ENCODE measurements around the gene TSEN54.
A peak's percentile ranks its signal among the peaks of the same experiment; 100 is the strongest.

Gene TSEN54

DNA sequence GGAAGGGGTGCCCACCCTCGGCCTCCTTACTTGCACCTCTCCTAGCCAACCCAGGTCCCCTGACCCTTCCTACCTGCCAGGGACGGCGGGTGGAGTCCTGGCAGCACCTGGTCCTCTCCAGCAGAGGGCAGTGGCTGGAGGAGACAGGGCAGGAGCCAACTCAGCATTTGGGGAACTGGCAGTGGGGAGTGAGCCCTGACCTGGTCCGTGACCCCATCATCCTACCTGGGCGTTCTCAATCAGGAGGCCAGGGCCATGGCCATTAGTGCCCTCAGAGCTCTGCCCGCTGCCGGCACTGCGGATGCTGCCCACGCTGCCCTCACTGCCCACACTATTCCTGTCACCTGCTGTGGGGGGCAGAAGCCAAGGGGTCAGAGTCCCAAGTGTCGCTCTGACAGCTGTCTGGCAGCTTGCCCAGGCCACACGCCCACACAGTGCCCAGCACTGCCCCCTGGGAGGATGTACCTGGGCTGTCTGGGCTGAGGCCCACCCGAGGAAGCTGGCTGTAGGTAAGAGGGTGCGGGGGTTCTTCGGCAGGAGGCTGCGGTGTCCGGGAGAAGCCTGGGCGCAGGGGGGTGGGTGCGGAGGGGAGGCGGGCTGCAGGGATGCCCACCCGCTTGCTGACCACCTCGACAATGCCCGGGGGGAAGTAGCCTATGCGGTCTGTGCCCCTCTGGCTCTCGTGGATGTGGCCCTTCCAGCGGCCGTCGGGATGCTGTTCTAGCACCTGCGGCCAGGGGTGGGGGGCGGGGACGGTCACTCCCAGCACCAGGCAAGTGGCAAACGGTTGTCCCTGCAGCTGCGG lies 11.8 kb upstream of the TSEN54 start:
- DNase-seq (ENCODE audit: low read depth in 2 of 2), result peak in 1 of 2 donors; percentile 26

DNA sequence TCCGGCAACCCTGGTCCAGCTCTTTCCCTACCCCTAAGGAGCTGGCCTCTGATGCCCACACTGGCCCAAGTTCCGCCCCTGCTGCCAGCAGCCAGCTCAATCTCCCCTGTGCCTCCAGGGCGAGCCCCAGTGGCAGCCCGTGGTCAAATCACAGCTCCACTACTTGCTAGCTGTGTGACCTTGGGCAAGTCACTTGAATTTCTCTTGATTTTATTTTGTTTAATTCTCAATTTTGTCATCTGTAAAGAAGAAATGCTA lies 11.2 kb upstream of the TSEN54 start:
- no peak for DNase-seq (ENCODE audit: low read depth in 2 of 2)

DNA sequence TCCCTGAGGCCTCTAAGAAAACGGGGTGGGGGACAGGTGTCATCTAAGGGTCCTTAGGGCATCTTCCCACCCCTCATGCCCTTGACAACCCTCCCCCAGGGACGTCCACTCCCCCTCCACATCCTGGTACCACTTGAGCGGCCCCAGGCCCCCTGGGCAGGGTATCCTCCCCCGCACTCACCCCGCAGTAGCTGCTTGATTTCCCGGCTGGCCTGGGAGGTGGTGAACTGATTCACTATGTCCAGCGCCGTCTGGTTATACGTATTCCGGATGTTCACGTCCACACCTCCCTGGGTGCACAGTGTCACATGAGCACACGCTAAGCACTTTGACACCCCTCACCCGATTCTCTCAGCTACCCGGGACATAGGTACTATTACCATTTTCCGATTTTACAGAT lies 10.7 kb upstream of the TSEN54 start:
- DNase-seq (ENCODE audit: low read depth in 2 of 2), result no peak

DNA sequence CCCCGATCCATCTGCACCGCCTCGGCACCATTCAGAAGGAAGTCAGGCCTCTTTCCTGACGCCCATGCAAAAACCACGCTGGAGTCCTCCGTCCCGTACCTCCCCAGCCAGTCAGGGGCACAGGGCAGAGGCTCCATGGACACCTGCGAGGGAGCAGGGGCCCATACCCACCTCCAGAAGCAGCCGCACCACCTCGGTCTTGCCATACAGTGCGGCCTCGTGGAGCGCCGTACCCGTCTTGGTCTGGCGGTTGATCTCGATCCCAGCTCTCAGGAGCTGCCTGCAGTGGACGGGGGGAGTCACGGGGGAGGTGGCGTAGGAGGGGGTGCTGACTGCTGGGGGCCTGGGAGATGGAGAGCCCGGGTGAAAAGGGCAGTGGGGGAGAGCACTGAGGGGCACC lies 10.2 kb upstream of the TSEN54 start:
- DNase-seq (ENCODE audit: low read depth in 2 of 2), result no peak

DNA sequence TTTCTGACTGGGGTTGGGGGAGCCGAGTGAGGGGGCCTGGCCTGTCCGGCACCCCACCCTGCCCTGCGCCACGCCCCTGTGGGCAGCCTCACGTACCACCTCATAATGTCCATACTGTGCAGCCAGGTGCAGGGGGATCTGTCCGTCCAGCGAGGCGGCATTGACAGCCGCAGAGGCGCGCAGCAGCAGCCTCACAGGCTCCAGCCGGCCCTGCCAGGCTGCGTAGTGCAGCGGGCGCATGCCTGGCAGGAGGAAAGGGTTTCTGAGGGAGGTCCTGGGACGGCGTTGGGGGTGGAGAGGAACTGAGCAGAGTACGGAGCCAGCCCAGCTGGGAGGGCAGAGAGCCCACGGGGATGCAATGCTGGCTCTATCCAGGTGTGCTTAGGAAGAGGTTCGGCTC lies 9.4 kb upstream of the TSEN54 start:
- no peak for DNase-seq (ENCODE audit: low read depth in 2 of 2)

DNA sequence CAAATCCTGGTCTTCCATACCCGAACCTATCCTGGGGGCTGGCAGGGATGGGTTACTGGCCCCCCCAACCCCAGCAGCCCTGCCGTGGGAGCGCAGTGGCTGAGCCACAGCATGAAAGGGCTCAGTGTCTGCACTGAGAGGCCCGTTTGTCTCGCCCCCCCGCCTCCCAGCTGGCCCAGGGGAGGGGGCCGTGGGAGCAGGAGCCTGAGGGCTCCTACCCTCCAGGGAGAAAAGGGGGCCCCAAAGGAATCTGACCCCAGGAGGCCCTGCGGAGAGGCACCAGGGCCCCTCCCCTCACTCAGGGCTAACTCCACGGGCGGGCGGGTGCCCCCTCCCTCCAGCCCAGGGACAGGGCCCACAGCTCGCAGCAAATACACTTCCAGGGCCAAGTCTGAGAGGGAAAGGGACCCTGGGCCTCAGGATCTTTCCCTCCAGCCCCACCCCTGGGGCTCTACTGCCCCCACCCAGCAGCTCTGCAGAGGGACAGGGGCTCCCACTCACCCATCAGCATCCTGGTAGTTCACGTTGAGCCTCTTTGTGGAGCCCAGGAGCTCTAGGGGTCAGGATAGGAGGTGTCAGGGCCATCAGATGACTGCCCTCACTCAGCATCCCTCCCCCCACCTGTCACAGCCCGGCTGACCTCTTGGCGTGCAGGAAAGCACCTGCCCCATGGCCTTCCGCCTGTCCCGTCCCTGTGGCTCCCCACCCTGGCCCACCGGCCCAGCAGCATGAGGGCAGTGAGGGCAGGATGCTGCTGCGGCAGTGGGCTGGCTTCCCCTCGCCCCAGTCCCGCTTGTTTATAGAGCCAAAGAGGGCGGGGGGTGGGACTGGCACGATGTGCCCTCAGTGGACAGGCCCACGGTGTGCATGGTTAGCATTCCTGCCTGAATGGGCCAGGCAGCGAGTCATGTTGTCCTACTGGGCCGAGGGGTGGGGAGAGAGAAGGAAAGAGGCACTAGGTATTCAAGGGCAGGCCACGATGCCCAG lies 8.3 kb upstream of the TSEN54 start:
- no peak for DNase-seq (ENCODE audit: low read depth in 2 of 2)

DNA sequence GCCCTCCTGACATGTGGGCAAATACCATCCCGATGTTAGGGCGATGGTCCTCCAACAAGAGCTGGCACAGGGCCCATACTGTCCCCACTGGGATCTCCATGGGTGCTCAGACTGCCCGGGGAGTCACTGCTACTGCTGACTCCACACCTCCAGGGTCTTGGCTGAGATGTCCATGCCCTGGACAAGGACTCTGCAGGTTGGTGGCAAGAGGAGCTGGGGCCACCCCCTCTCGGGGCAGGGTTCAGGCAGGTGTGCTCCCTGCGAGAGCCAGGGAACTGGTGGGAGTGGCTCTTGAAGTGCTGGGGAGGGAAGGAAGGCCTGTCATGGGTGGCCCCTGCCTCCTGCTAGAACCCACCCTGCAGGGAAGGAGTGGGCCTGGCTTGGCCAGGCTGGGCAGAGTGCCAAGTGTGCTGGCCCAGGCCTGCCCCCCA lies 7.4 kb upstream of the TSEN54 start:
- no peak for DNase-seq (ENCODE audit: low read depth in 2 of 2)

DNA sequence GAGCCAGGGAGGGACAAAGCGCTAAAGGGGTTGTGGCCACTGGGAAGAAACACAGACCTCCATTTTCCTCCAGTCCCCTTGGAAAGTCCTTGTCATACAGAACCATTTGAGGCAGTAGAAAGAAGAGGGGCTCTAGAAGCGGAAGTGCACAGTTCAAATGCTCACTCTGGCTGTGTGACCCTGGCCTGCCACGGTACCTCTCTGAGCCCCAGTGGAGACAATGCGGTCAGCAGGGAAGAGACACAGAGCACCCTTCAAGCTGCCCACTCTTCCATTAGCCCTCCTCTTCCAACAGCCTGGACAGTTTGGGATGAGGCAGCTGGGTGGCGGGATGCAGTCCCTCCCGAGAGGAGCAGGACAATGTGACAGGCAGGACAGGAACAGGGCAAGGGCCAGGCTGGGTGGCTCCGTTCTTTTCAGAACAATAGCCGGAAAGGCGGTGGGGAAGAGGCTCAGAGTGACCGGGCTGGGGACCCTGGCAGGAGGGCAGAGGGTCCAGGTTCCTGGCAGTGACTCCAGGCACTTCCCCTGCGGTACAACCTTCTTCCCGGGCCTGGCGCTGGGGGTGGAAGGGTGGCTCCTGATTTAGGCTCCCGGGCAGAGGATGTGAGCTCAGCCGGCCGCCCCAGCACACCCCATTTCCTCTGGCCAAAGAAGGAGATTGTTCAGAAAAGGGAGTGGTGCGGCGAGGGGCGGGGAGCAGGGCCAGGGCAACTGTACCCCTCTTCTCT lies 6.6 kb upstream of the TSEN54 start:
- no peak for DNase-seq (ENCODE audit: low read depth in 2 of 2)

DNA sequence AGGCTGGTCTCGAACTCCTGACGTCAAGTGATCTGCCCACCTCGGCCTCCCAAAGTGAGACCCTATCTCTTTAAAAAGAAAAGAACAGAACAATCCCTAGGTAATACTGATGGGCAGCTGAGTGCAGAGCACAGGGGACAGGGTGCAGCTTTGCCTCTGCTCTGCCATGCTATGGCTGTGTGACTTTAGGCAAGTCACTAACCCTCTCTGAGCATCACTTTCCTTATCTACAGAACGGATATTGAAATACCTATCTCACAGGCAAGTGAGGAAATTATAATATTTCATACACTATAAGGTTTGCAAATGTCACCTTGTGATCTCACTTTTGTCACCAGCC lies 5.1 kb upstream of the TSEN54 start:
- no peak for DNase-seq (ENCODE audit: low read depth in 2 of 2)

DNA sequence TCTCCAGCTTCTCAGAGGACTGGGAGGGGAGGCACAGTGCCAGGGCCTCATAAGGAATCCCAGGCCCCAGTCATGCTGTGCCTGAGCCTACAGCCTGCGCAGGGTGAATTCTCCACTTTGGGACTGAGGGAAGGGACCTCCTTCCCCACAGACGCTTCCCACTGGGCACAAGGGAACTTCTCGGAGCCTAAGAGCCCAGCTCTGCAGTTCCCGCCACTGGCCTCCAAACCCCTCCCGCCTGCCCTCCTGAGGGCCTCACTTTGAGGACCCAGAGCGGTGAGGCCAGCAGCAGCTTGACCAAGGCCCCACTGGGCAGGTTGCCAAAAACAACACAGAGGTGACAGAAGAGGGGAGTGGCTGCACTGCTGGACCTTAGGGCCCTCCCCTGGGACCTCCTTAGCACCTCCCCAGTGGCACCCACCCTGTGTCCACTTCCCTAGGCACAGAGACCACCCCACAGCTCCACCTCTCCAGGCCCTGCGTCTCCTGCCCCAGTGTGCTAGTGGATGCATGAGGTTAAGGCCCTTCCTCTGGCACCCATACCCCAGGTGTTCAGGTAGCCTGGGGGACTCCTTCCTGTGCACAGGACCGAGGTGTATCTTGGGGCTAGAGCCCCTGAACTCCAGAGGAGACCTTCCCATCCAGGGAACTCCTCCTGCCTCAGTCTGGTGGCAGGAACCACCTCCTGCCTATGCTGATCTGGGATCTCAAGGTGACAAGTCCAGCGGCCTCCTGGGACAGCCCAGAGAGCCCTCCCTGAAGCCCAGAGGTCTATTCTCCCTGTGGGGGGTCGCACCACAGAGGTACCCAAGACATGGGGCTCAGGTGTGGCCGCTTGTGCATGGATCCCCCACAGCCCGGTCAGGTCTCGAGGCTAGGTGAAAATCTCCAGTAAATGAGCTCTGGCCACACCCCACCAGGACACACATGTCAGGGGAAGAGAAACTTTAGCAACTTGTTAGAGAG lies 4.4 kb upstream of the TSEN54 start:
- DNase-seq (ENCODE audit: low read depth in 2 of 2), result no peak

DNA sequence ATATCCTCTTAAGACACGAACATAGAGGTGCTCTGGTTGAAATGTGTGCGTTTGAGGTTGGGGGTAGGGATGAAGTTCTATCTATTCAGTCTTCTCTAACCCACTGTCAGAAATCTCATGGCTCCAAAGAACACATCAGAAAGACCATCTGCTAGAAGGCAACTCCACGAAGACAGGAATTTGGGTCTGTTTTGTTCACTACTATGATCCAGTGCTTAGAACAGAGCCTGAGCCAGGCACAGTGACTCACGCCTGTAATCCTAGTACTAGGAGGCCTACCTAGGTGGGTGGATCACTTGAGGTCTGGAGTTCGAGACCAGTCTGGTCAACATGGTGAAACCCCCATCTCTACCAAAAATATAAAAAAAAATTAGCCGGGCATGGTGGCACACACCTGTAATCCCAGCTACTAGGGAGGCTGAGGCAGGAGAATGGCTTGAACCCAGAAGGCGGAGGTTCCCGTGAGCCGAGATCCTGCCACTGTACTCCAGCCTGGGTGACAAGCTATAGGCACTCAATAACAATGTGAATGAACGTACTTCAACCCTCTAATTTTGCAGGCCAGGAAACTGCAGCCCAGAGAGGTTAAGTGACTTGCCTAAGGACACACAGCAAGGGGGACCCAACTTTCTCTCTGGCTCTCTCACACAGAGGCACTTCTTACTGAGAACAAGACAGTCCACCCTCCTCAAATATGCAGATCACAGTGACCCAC lies 3.2 kb upstream of the TSEN54 start:
- DNase-seq (ENCODE audit: low read depth in 2 of 2), result no peak

DNA sequence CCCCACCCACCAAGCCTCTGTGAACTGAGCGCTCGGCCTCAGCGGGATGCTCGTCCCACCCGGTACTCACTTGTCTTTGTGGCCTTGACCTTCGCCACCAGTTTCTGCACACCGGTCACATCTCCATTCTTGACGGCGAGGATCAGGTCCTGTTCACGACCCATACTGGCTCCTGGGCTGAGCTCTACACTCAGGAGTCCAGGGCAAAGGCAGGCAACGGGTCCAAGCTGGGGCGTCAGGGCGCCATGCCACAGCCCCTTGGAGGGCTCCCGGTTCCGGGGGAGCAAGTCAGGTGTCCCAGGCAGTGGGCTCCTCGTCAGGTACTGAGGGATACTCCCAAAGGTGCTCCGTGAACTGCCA lies 2.7 kb upstream of the TSEN54 start:
- DNase-seq (ENCODE audit: low read depth in 2 of 2), result no peak

DNA sequence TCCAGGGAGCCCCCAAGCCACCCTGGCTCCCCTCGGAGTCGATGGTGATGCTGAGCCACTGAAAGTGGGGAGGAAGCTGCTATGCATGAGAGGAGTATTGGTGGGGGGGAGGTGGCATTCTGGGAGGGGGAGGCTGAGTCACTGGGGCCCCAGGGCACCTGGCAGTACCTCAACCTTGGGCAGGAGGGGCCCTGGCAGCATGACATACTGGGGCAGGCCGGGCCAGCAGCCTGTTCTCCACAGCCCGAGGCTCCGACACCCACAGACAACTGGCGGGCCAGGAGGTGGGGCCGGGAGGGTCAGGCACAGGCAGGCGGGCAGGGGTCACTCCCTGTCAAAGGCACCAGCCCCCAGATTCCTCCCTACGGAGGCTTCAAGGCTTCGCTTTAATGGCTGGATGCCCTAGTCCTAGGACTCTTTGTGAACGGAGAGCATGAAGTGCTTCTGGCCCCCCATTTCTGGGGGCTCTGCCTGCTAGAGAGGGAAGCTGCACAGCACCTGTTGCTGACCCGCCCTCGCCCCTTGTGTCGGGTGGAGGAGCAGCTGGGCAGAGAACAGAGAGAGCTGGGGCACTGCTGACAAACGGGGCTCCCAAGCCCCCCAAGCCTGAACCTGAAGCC lies 1.9 kb upstream of the TSEN54 start:
- DNase-seq (ENCODE audit: low read depth in 2 of 2), result no peak

DNA sequence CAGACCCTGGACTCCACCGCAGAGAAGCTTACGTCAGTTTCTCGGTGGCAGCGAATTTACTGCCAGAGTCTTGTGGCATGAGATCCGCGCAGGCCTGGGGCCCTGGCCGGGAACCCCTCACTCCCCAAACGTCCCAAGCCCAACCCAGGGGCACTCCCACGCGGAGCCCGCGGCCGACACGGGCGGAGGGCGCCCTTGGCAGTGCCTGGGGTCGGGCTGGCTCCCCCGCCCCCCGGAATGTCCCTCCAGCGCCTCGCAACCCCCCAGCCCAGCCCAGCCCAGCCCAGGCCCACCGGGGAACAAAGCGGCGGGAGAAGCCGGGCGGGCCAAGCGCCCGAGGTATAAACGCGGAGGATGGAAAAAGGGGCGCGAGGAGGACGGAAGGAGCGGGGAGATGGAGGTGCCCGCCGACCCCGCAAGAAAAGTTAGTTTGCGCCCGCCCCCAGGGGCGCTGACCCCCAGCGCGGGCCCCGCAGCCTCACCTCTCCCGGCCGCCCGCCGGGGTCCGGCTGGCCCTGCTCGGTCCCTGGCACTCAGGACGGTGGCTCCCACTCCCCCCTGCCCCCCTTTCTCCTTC lies 1.3 kb upstream of the TSEN54 start:
- no peak for DNase-seq (ENCODE audit: low read depth in 2 of 2)

DNA sequence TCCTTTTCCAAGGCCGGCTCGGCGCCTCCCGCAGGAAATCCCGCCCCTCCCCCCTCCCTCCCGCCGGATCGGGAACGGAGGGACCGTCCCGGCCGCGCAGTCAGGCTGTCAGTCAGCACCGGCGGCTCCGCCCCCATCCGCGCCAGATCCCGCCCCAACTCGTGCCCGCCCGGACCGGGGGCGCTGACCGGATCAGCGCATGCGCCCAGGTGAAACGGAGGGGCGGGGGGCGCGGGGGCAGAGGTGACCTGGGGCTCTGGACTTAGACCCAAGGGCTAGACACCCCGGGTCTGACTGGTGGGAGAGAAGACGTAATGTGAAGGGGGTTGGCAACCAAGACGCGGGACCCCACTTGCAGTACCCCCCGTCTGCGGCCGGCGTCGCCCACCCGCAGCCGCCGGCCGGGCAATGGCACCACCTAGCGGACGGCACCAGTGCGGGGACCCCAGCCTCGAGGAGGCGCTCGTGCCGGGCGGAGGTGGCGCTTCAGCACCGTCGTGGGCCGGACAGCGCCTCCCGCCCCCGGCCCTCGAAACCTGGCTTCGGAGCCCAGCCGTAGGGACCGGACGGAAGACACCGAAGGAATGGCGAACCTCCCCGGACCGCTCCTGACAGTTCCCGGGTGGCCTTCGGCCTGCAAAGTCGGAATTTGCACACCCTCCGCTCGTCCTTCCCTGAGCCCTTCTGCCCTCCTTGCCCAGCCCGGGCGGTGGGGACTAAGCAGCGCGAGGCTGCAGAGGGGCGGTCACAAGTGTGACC lies 653 bp upstream of the TSEN54 start, which contains the start of gene CASKIN2:
CASKIN2 (minus strand) TSS at position 42 of the 759 bp plus-strand sequence. CDS start 1,733 bp downstream, outside the sequence.
- DNase-seq (ENCODE audit: low read depth in 2 of 2), result peak; percentile 83 to 85

DNA sequence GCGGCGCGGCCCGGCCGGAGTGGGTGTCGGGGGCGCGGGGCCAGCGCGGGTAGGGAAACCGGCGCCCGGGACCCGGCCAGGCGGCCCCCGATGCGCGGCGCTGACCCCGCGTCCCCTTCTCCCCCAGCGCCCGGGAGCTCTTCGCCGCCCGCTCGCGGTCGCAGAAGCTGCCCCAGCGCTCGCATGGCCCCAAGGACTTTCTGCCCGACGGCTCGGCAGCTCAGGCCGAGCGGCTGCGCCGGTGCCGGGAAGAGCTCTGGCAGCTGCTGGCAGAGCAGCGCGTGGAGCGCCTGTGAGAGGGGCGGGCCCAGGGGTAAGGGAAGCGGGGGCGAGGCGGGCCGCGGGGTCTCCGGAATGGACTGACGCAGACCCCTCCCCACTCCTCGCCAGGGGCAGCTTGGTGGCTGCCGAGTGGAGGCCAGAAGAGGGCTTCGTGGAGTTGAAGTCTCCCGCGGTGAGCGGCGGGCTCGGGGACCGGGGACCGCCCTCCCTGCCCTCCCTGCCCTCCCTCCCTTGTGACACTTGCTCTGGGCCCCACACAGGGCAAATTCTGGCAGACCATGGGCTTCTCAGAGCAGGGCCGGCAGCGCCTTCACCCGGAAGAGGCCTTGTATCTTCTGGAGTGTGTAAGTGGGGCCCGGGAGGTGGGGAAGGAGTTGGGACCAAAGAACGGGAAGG lies 430 bp downstream of the TSEN54 start:
- DNase-seq (ENCODE audit: low read depth in 2 of 2), result no peak

DNA sequence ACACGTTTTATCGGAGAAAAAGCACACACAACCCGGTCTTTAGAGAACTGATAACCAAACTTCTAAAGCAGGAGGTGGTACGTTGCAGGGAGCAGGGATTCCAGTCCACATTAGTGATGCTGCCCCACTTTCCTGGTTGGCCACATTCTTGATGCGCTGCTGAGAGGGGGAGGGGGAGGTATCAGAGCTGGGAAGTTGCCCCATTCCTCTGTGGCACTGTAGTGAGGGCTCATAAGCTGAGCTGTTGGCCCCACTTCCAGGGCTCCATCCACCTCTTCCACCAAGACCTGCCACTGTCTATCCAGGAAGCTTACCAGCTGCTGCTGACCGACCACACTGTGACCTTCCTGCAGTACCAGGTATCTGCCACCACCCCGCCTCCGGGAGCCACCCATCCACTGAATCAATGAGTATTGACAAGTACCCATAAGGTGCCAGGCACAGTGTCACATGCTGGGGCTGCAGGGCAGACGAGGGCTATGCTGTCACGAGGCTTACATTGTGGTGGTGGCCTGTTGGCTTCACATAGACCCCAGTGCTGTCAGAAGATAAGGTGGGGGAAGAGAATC lies 1.1 kb downstream of the TSEN54 start:
- no peak for DNase-seq (ENCODE audit: low read depth in 2 of 2)

DNA sequence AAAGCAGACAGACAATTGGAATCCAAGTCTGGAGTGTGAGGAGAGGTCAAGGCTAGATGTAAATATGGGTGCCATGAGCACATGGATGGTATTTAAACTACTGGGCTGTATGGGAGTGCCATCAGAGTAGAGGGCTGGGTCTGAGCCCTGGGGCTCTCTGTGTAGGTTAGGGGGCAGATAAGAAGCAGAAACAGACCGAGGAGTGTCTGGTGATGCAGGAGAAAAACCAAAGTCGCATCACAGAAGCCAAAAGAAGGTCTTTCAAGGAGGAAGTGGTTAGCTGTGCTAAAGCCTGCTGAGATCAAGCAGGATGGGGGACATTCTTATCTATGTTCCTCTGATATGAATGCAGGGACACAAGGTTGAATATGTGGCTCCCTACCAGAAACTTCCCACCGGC lies 1.9 kb downstream of the TSEN54 start:
- DNase-seq (ENCODE audit: low read depth in 2 of 2), result no peak
